Cardiac ventricle fibroblast (primary cell): ENCODE results near the gene SBSN. TPM values are rescaled to one million over a fixed set of nuclear protein-coding genes. Genes with fewer than 3 reads are reported as not detected.

Source experiments
- total RNA-seq: library from RNA; depleted of rRNA; stranded (reverse); fragments of >200 nt; gene quantifications from 2 replicates; pipeline ENCODE4 v1.2.3, GENCODE V29; 2015

Gene SBSN
- total RNA-seq, result 22.7 and 28.3 TPM in 2 replicates

GRCh38 chr19:35528218-35529038 is at the start of gene SBSN:
Gene SBSN (minus strand): TSS chr19:35528311. CDS start chr19:35528281, 30 bp downstream.

GRCh38 chr19:35563207-35563829 is 35.2 kb upstream of the SBSN start, which contains the start of gene ATP4A:
Gene ATP4A (minus strand): TSS chr19:35563658. CDS start chr19:35563629, 29 bp downstream.

GRCh38 chr19:35545001-35545854 is 17.1 kb upstream of the SBSN start, which contains the start of gene TMEM147:
Gene TMEM147 (plus strand): TSS chr19:35545626. CDS start chr19:35545740, 114 bp downstream.

GRCh38 chr19:35533201-35533821 is 5.2 kb upstream of the SBSN start, which contains the start of gene GAPDHS:
Gene GAPDHS (plus strand): TSS chr19:35533456. CDS start chr19:35533528, 72 bp downstream.

GRCh38 chr19:35513628-35514281 is 14.4 kb downstream of the SBSN start, which contains the start of gene DMKN:
Gene DMKN (minus strand): TSS chr19:35513649. CDS start chr19:35513475, 174 bp downstream.

GRCh38 chr19:35490364-35490763 is 37.7 kb downstream of the SBSN start, which contains the start of gene KRTDAP:
Gene KRTDAP (minus strand): TSS chr19:35490464. CDS start chr19:35490442, 22 bp downstream.

Other genes starting within 250 kb of the SBSN start
- gene HAMP, start 245.8 kb downstream of the SBSN start, total RNA-seq, result not detected in 2 replicates
- 0.34 and 2.9 TPM in 2 replicates for gene MAG, start 236.2 kb downstream of the SBSN start, total RNA-seq
- 2.2 and 4.4 TPM in 2 replicates for gene CD22, start 199.1 kb downstream of the SBSN start, total RNA-seq
- gene FFAR1, start 180.4 kb downstream of the SBSN start, total RNA-seq, result not detected in 2 replicates
- gene FFAR3, start 169.9 kb downstream of the SBSN start, total RNA-seq, result 0.19 TPM in 1 of 2 replicates, not detected in the other
- gene GPR42, start 157.2 kb downstream of the SBSN start, total RNA-seq, result not detected in 2 replicates
- not detected in 2 replicates for gene FFAR2, start 80.1 kb downstream of the SBSN start, total RNA-seq
- not detected in 2 replicates for gene KRTDAP, start 37.8 kb downstream of the SBSN start, total RNA-seq
- 9.1 and 10.6 TPM in 2 replicates for gene DMKN, start 14.7 kb downstream of the SBSN start, total RNA-seq
- not detected in 2 replicates for gene GAPDHS, start 5.1 kb upstream of the SBSN start, total RNA-seq
- 60.7 and 79.1 TPM in 2 replicates for gene TMEM147, start 17.3 kb upstream of the SBSN start, total RNA-seq
- gene ATP4A, start 35.3 kb upstream of the SBSN start, total RNA-seq, result not detected in 2 replicates
- gene PMIS2, start 57.9 kb upstream of the SBSN start, total RNA-seq, result not detected in 2 replicates
- gene HAUS5, start 84.4 kb upstream of the SBSN start, total RNA-seq, result 2.8 and 3.6 TPM in 2 replicates
- 59.5 and 62.7 TPM in 2 replicates for gene RBM42, start 100.7 kb upstream of the SBSN start, total RNA-seq
- gene ETV2, start 113.4 kb upstream of the SBSN start, total RNA-seq, result 0.88 and 1.2 TPM in 2 replicates
- 457 and 613 TPM in 2 replicates for gene COX6B1, start 120.0 kb upstream of the SBSN start, total RNA-seq
- gene UPK1A, start 138.2 kb upstream of the SBSN start, total RNA-seq, result 0.24 TPM in 1 of 2 replicates, not detected in the other
- not detected in 2 replicates for gene ZBTB32, start 176.2 kb upstream of the SBSN start, total RNA-seq
- 12.6 and 13.1 TPM in 2 replicates for gene KMT2B, start 189.7 kb upstream of the SBSN start, total RNA-seq
- 0.37 and 9.8 TPM in 2 replicates for gene IGFLR1, start 214.1 kb upstream of the SBSN start, total RNA-seq
- 2.0 and 4.4 TPM in 2 replicates for gene U2AF1L4, start 217.1 kb upstream of the SBSN start, total RNA-seq
- gene PSENEN, start 217.3 kb upstream of the SBSN start, total RNA-seq, result 33.8 and 46.2 TPM in 2 replicates
- 8.1 and 9.4 TPM in 2 replicates for gene LIN37, start 220.3 kb upstream of the SBSN start, total RNA-seq
- gene HSPB6, start 228.7 kb upstream of the SBSN start, total RNA-seq, result 140 and 169 TPM in 2 replicates
- 6.1 and 6.7 TPM in 2 replicates for gene PROSER3, start 229.9 kb upstream of the SBSN start, total RNA-seq
- 0.44 and 2.0 TPM in 2 replicates for gene ARHGAP33, start 247.3 kb upstream of the SBSN start, total RNA-seq